Immature natural killer cell (primary cell): ENCODE measurements around the gene SPIN3. TPM values are rescaled to one million over a fixed set of nuclear protein-coding genes. Genes with fewer than 3 reads are reported as not detected.
"Not testable (repeated sequence)": the region's sequence is repeated elsewhere in the genome, so short reads cannot be mapped to it uniquely, and the experiment has no call there.

ENCODE experiments used
- DNase-seq, 3 donors: peaks; one replicate each; pipeline ENCODE4 v3.0.0; 2022; ENCODE audit warnings: mixed read lengths in 1 of 3
- H3K27ac Mint-ChIP-seq, 6 donors: one replicate each; pipeline ENCODE4 v1.8.0; 2020; ENCODE audit warnings: mixed read lengths in 6 of 6, mild to moderate bottlenecking in 5 of 6, inconsistent platforms in 4 of 6, moderate library complexity in 3 of 6
- H3K27me3 Mint-ChIP-seq, 3 donors: one replicate each; pipeline ENCODE4 v1.8.0; 2020 to 2021; ENCODE audit warnings: low read depth in 3 of 3, mild to moderate bottlenecking in 3 of 3, mixed read lengths in 3 of 3, moderate library complexity in 3 of 3, inconsistent platforms in 1 of 3
- H3K36me3 Mint-ChIP-seq, 3 donors: one replicate each; pipeline ENCODE4 v1.8.0; 2020; ENCODE audit warnings: mixed read lengths in 3 of 3, inconsistent platforms in 2 of 3, mild to moderate bottlenecking in 2 of 3
- H3K4me1 Mint-ChIP-seq, 2 donors: one replicate each; pipeline ENCODE4 v1.8.0; 2020; ENCODE audit warnings: inconsistent platforms in 2 of 2, mild to moderate bottlenecking in 2 of 2, mixed read lengths in 2 of 2, moderate library complexity in 1 of 2
- H3K4me3 Mint-ChIP-seq, 5 donors: one replicate each; pipeline ENCODE4 v1.8.0; 2020; ENCODE audit warnings: mild to moderate bottlenecking in 5 of 5, mixed read lengths in 5 of 5, inconsistent platforms in 3 of 5, moderate library complexity in 3 of 5
- H3K9me3 Mint-ChIP-seq, 6 donors: one replicate each; pipeline ENCODE4 v1.8.0; 2020; ENCODE audit warnings: mild to moderate bottlenecking in 6 of 6, mixed read lengths in 6 of 6, inconsistent platforms in 4 of 6, moderate library complexity in 3 of 6
- polyA plus RNA-seq, 3 donors: library from polyadenylated mRNA; unstranded; fragments of 300-500 nt; fragmentation: Illumina TruSeq; gene quantifications; one replicate each; pipeline ENCODE4 v1.2.3, GENCODE V29; 2021

The SPIN3 gene
- polyA plus RNA-seq: 1 to 10 TPM; 1.9 to 4.6 (median 4.0) TPM

DNA sequence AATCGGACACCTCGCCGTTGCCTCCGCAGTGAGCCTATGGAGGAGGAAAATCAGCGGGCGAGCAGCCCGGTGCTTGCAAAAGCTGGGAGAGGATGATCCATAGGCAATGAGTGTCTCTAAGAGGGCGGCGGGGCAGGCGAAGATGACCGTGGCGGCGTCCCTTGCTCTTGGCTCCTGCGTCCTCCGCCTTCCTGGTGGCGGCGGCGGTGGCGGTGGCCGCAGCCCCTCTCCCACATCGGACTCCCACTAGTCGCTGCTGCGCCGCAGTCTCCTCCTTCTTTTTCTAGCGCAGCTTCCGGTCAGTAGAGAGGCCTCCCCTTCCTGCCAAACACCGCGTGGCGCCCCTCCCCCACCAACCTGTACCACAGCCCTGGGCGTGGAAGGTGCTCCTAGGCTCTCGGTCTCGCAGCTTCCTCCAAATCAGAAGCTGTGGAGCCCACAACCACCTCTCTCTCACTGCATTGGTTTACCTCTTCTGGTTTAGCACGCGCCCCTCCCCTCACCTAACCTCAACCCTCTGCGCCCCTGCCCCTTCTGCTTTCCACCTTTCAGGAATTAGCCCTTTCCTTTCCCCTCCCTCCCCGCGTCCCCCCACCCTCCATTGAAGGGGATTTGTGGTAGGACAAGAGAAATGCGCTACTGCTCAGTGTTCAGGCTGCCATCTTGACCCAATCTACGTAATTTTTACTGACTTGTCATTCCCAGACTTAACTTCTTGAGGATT lies at the start of gene SPIN3:
Gene SPIN3 (minus strand): TSS at position 271 of the 724 bp plus-strand sequence. CDS start 594 bp downstream, outside the sequence.
- Mint-ChIP-seq H3K4me3 (peak within 1 kb of the TSS; percentile 88 to 95 (median 91)), H3K36me3 (no peaks in the 10 kb centered on the region), H3K27me3 (peaks cover 0 to 12% (median 6%) of the 10 kb centered on the region in 3 donors), H3K27ac (peak within 1 kb of the TSS in 5 of 6 donors; percentile 54 to 81 (median 67)), H3K9me3 (no peaks in the 10 kb centered on the region), H3K4me1 (peaks cover 17 to 27% of the 10 kb centered on the region in 2 donors)
- peak; percentile 50 to 55 (median 53) for DNase-seq

DNA sequence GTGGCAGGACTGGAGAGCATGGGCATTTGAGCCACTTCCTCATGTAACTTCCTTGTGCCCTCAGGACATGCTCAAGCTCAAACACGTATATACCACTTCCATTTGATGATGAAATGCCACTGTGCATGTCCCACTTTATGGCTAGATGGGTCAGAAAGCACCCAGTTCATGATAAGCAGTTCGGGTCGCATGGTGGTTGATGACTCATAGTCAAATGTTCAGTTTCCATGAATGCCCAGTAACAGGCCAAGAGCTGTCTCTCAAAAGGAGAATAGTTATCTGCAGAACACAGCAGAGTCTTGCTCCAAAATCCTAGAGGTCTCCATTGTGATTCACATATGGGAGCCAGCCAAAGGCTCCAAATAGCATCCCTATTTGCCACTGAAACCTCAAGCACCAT lies 48.9 kb upstream of the SPIN3 start:
- H3K36me3 Mint-ChIP-seq: no peaks in the 10 kb centered on the region
- H3K4me3 Mint-ChIP-seq: no peak overlapping the region
- no peak for DNase-seq
- no peaks in the 10 kb centered on the region for H3K4me1 Mint-ChIP-seq
- no peak overlapping the region for H3K27ac Mint-ChIP-seq
- H3K9me3 Mint-ChIP-seq: no peaks in the 10 kb centered on the region
- H3K27me3 Mint-ChIP-seq: peaks cover 0 to 27% (median 9%) of the 10 kb centered on the region in 3 donors

DNA sequence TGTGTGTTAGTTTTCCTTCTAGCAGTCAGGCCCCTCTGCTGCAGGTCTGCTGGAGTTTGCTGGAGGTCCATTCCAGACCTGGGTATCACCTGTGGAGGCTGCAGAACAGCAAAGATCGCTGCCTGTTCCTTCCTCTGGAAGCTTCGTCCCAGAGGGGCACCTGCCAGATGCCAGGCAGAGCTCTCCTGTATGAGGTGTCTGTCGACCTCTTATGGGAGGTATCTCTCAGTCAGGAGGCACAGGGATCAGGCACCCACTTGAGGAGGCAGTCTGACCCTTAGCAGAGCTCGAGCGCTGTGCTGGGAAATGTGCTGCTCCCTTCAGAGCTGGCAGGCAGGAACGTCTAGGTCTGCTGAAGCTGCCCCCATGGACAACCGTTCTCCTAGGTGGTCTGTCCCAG lies 41.9 kb upstream of the SPIN3 start:
- not testable (repeated sequence) for H3K4me3 Mint-ChIP-seq, H3K4me1 Mint-ChIP-seq, H3K36me3 Mint-ChIP-seq, H3K9me3 Mint-ChIP-seq, H3K27ac Mint-ChIP-seq, DNase-seq
- H3K27me3 Mint-ChIP-seq: peaks cover 3 to 35% (median 4%) of the 10 kb centered on the region in 3 donors

DNA sequence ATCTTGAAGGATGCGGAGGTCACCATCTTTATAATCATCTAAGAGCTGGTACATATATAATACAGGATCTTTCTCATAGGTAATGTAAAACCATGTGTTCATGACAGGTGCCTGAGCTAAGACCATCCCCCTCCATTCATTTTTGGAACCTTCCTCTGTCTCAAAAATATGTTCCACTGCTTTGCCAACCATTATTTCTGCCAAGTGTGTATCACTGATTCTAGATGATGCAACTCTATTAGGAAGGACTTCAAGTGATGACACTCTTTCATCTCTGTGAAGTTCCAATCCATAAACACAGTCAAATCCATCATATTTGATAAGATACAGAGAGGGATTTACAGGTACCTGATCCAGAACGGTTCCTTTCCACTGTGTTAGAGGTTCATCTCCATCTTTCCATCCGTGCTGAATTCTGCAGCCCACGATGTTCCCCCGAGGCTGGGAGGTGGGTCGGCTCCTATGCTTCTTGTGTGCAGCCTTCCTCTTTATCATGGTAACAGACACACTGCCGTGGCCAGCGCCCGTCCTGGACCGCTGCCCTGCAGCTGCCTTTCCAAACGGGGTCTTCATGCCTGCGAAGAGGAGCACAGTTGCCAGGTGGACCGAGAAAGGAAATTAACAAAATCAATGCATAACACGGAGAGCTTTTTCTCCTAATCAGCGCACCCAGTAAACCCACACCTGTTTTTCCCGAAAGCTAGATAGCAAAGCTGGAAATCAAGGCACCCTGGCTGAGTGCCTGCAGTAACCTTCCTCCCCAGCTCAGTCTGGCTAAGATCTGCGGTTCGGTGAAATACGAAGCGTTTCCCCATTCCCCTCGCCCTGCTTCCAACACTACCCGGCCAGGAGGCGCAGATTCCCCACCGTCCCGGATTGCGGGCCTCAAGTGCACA lies 718 bp downstream of the SPIN3 start:
- Mint-ChIP-seq H3K9me3 (no peaks in the 10 kb centered on the region), H3K4me3 (peak overlapping the region; percentile 88 to 95 (median 91)), H3K27me3 (peaks cover 0 to 12% (median 6%) of the 10 kb centered on the region in 3 donors), H3K36me3 (no peaks in the 10 kb centered on the region), H3K4me1 (peaks cover 17 to 27% of the 10 kb centered on the region in 2 donors), H3K27ac (peak overlapping the region in 4 of 6 donors; percentile 4 to 81 (median 68))
- no peak for DNase-seq

DNA sequence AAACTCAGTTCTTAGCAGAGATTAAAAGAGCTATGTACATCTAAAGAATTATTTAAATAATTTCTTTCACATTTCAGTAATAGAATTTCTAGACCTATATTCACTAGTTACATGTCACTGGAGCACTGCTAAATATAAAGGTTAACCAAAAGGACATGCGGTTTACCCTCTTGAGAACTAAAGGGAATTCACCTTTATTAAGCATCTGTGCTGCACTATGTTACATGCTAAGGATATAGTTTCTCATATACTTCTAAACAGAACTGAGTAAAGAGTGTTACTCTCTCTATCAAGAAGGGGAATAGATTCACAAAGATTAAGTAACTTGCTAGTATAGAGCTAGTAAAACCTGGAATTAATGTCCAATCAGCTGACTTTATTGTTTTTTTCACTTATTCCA lies 7.6 kb downstream of the SPIN3 start:
- Mint-ChIP-seq H3K27ac (no peak overlapping the region), H3K4me1 (peaks cover 10 to 18% of the 10 kb centered on the region in 2 donors)

DNA sequence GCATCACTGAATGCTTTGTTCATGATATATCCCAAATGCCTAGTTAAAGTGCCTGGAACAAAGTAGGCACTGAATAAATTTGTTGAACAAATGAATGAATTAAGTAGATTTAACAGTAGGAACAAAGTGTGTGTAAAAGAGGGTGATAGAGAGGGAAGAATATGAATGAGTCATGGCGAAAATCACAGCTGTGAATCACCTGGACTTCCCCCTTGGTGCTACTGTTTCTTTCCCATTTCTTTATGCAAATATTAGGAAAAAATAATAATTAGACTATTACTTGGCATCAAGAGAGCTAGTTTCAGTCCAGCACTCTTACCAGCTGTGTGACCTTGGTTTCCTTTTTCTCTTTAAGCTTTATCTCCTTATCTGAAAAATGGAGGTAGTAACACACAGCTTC lies 9.2 kb downstream of the SPIN3 start:
- peaks cover 10 to 18% of the 10 kb centered on the region in 2 donors for H3K4me1 Mint-ChIP-seq
- H3K36me3 Mint-ChIP-seq: peaks cover 0 to 7% (median 3%) of the 10 kb centered on the region in 3 donors
- no peak overlapping the region for H3K4me3 Mint-ChIP-seq
- no peaks in the 10 kb centered on the region for H3K9me3 Mint-ChIP-seq
- H3K27me3 Mint-ChIP-seq: peaks cover 0 to 1% (median 0%) of the 10 kb centered on the region in 3 donors
- no peak for DNase-seq
- no peak overlapping the region for H3K27ac Mint-ChIP-seq

More for the DNA sequence above, 7.6 kb downstream of the SPIN3 start:
- no peak overlapping the region for H3K4me3 Mint-ChIP-seq
- H3K36me3 Mint-ChIP-seq: peaks cover 0 to 7% (median 3%) of the 10 kb centered on the region in 3 donors
- no peaks in the 10 kb centered on the region for H3K9me3 Mint-ChIP-seq
- peaks cover 0 to 4% (median 1%) of the 10 kb centered on the region in 3 donors for H3K27me3 Mint-ChIP-seq
- no peak for DNase-seq

DNA sequence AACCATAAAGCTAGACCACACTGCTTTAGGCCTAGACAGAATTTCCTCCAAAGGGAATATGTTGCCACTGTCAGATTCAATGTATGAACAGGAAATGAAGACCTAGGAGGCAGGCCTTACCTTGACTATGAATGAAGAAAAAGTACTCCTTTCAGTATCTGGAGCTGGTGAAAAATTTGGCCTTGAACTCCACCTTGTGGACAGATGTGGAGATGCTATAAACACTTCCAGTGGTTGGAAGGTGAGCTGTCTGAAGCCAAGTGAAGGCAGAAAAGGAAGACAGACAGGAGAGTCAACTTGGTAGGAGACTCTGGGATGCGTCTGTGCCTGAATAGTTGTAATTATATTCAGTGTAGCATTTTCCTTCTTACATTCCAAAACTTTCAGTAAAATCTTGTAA lies 17.2 kb downstream of the SPIN3 start:
- H3K27ac Mint-ChIP-seq: no peak overlapping the region
- DNase-seq: peak; percentile 37 to 51 (median 47)
- H3K9me3 Mint-ChIP-seq: no peaks in the 10 kb centered on the region
- H3K27me3 Mint-ChIP-seq: peaks cover 0 to 5% (median 0%) of the 10 kb centered on the region in 3 donors
- no peak overlapping the region for H3K4me3 Mint-ChIP-seq
- no peaks in the 10 kb centered on the region for H3K4me1 Mint-ChIP-seq
- H3K36me3 Mint-ChIP-seq: no peaks in the 10 kb centered on the region

DNA sequence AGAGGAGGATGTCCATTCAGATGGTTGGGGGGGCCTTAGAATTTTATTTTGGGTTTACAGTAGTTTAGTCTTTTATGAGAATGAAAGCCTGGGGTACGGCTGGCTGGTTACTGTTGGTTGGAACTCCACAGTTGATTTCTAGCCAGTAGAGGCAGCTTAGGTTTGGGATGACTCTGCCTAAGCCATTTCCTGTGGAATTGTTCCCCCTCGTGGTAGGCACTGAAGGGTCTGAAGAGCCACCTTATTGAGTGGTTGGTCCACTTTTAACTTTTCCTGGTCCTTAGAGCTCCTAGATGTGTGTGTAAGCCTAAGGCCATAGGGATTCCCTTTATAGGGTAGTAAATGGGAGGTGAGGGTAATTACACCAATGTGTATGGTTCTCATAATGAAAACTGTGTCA lies 19.7 kb downstream of the SPIN3 start:
- Mint-ChIP-seq H3K9me3 (no peaks in the 10 kb centered on the region), H3K4me3 (no peak overlapping the region), H3K36me3 (no peaks in the 10 kb centered on the region), H3K4me1 (no peaks in the 10 kb centered on the region), H3K27me3 (peaks cover 0 to 5% (median 2%) of the 10 kb centered on the region in 3 donors), H3K27ac (no peak overlapping the region)
- no peak for DNase-seq

DNA sequence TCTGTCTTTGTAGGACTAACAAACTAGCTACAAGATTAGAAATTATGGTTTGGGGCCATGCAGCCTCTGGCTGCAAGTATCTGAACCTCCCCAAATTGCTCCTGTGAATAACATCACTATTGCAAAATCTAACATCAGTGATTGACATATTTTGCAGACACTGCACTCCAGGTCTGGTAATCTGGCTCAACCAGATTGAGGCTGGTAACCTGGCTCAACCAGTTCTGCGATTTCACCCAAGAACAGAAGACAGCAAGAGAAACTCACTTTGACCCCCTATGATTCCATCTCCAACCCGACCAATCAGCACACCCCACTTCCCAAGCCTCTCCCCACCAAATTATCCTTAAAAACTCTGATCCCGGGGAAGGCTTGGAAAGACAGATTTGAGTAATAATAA lies 20.9 kb downstream of the SPIN3 start:
- Mint-ChIP-seq H3K36me3 (no peaks in the 10 kb centered on the region), H3K27me3 (peaks cover 0 to 2% (median 1%) of the 10 kb centered on the region in 3 donors)

DNA sequence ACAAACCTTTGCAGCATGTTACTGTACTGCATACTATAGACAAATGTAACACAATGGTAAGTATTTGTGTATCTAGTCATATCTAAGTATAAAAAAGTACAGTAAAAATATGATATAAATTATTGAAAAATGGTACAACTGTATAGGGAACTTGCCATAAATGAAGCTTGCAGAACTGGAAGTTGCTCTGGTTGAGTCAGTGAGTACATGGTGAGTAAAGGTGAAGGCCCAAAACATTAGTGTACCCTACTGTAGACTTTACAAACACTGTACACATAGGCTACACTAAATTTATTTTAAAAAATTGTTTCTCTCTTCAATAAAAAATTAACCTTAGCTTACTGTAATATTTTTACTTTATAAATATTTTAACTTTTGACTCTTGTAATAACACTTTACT lies 25.8 kb downstream of the SPIN3 start:
- DNase-seq: no peak
- Mint-ChIP-seq H3K27ac (no peak overlapping the region), H3K4me3 (no peak overlapping the region), H3K36me3 (no peaks in the 10 kb centered on the region), H3K27me3 (peaks cover 0 to 6% (median 1%) of the 10 kb centered on the region in 3 donors), H3K4me1 (no peaks in the 10 kb centered on the region), H3K9me3 (no peaks in the 10 kb centered on the region)

More for the DNA sequence above, 20.9 kb downstream of the SPIN3 start:
- no peak overlapping the region for H3K4me3 Mint-ChIP-seq
- DNase-seq: no peak
- no peak overlapping the region for H3K27ac Mint-ChIP-seq
- H3K4me1 Mint-ChIP-seq: no peaks in the 10 kb centered on the region
- H3K9me3 Mint-ChIP-seq: no peaks in the 10 kb centered on the region

DNA sequence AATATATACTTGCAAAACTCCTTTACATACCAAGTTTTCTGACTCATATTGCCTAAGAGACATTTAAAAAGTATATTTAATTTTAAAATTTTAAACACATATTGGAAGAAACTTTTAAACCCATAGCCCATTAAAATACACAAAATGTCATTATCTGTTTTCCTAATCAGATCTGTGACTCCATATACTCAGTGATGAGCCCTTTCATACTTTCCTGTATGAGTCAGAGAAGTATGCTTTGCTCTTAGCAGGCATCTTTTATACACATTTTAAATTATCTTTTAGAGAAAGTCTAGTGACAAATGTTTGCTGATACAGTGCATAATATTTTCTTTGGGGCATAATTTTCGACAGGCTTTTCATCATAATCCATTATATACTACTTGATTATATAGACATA lies 26.4 kb downstream of the SPIN3 start:
- DNase-seq: no peak
- Mint-ChIP-seq H3K27ac (no peak overlapping the region), H3K4me3 (no peak overlapping the region), H3K36me3 (no peaks in the 10 kb centered on the region), H3K9me3 (no peaks in the 10 kb centered on the region), H3K27me3 (peaks cover 0 to 6% (median 1%) of the 10 kb centered on the region in 3 donors), H3K4me1 (peaks cover 0 to 2% of the 10 kb centered on the region in 2 donors)

DNA sequence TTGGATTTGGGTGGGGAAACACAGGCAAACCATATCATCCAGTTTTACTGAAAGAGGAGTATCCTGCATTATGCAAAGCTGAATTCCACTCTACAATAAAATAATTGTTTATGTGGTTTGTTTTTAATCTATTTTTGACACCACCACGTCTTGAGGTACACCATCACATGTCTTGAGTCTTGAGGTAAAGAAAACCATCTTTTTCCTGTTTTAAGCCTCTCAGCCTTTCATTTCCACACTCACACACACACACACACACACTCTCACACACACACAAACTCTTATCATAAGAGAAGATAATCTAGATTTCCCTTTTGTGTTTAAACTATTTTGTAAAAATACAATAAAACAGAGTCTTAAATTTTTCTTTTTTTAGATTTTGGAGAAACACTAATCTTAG lies 32.0 kb downstream of the SPIN3 start:
- Mint-ChIP-seq H3K4me3 (no peak overlapping the region), H3K27ac (peak overlapping the region in 2 of 6 donors; percentile 9 to 74), H3K9me3 (no peaks in the 10 kb centered on the region), H3K36me3 (no peaks in the 10 kb centered on the region), H3K27me3 (peaks cover 0 to 9% (median 5%) of the 10 kb centered on the region in 3 donors), H3K4me1 (peaks cover 4 to 10% of the 10 kb centered on the region in 2 donors)
- peak in 2 of 3 donors; percentile 5 to 6 for DNase-seq

DNA sequence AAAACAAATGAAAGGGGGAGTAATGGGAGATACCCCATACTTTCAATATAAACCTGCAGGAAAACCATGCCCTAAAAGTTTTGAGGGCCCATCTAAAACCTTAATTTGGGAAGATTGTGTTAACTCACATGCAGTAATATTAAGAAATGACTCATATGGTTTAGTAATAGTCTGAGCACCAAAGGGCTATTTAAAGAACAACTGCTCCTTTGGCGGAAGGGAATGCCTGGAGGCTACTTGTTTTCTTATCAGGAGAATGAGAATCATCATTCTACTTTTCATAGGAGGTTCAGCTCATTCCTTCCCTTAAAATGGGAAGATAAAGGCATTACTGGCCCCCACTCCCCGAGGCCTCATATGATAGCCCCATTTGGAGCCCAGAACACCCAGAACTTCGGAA lies 47.6 kb downstream of the SPIN3 start:
- no peak for DNase-seq
- no peak overlapping the region for H3K27ac Mint-ChIP-seq
- H3K4me3 Mint-ChIP-seq: no peak overlapping the region
- no peaks in the 10 kb centered on the region for H3K4me1 Mint-ChIP-seq
- H3K27me3 Mint-ChIP-seq: peaks cover 1 to 10% (median 3%) of the 10 kb centered on the region in 3 donors
- no peaks in the 10 kb centered on the region for H3K36me3 Mint-ChIP-seq
- H3K9me3 Mint-ChIP-seq: peaks cover 0 to 6% (median under 1%) of the 10 kb centered on the region in 6 donors

DNA sequence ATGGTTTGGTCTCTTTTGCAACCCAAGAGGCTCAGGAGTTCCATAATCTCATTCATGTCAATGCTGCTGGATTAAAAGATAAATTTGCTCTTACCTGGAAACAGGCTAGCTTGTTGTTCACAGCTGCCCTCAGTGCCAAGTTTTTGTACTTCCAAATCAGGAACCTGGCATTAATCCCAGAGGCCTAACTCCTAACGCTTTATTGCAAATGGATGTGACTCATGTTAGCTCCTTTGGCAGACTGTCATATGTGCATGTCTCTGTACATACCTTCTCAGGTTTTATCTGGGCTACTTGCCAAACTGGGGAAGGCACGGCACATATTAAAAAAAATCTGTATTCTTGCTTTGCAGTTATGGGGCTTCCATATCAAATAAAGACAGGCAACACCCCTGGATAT lies 49.1 kb downstream of the SPIN3 start:
- H3K4me3 Mint-ChIP-seq, H3K36me3 Mint-ChIP-seq, H3K27me3 Mint-ChIP-seq, H3K9me3 Mint-ChIP-seq, H3K4me1 Mint-ChIP-seq, DNase-seq, H3K27ac Mint-ChIP-seq: not testable (repeated sequence)
